ENCODE results near the gene UROS.

Gene UROS

DNA sequence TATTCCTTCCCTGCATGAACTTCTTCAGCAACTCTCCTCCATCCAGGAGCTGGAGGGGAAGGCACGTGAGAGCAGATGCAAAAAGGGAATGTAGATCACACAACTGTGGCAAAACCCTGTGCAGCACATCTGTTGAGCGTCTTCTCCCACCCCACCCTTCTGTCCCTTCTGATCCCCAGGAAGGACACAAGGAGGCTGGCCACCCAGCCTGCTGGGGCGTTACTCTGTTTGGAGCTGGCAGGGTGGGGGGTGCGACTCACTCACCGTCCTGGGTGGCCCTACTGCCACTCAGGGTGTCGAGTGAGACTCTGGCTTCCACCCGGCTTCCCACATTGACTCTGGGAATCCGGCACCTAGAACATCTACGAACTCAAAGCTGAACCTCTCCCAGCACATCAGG, 37.3 kb downstream of the UROS start:
- no peak for DNase-seq

DNA sequence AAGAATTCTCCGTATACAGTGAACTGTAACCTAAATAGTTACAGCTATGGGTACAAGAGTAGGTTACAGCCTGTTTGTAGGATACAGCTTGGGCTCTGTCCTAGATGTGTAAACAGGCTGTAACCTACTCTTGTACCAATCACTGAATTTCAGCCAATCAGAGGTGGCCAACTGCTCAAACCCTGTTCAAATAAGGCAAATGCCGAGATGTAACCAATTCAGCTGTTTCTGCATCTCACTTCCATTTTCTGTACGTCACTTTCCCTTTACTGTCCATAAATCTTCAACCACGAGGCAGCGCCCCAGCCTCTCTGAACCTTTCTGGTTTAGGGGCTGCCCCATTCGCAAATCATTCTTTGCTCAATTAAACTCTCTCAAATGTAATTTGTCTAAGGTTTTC, 39.1 kb downstream of the UROS start:
- no peak for DNase-seq

DNA sequence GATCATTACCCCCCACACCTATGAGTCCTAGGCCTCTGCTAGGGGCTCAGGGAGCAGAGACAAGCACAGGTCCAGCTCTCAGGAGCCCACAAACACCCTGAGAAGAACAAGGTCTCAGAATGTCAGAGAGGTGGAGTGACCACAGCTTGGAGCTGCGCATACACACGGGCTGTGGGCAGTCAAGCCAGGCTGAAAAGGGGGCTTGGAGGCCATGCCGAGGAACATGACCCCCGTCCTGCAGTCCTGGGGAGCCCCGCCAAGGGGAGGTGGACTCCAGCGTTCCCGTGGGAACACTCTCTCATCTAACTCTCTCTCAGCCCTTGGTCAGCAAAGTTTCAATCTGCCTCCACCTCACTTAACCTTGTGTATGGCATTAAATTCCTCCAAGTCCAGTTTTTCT, 39.6 kb downstream of the UROS start:
- no peak for DNase-seq

DNA sequence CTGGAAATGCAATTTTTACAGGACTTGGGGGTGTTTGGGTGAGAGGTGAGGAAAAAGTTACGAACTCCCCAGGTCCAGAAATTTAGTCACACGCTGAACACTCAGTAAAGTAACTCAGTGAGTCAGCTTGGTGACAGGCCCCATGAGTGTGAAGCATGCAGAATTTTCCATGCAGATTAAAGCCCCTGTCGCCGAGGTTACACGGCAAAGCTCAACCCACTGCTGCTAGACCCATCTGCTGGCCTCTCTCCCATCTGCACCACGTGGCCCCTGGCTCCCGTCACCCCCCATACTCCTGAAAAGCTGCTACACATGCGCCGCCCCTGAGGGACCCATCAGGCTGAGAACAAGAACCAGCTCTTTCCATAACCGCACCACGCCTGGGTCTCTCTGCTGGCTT, 40.4 kb downstream of the UROS start:
- no peak for DNase-seq

DNA sequence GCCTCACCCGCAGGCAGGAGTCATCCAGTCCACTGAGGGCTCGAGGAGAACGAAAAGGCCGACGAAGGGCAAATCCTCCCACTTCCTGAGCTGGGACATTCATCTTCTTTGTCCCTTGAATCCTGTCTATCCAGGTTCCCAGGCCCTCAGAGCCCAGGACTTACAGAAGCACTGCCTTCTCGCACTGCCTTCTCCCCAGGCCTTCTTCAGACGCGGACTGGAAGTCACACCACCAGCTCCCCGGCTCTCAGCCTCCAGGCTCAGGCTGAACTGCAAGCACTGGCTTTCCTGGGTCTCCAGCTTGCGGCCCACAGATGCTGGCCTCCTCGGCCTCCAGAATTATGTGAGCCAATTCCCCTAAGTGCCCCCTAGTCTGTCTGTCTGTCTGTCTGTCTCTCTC, 41.0 kb downstream of the UROS start:
- DNase-seq: no peak

DNA sequence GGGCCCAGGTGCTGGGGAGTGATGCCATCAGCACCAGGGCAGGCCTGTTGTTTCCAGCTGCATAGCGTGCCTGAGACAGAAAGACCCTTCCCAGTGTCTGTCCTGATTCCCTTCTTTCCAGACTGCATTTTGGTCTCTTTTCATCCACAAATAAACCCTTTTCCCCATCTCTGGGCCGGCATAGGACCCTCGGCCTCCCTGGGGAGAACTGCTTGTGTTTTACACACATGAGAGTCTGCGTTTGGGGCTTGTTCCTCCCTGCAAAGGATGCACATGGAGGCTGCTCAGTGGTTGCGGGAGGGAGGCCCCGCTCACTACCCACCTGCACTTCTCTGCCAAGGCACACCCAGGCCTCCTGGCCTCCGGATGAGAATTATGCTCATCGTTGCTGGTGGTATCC, 41.7 kb downstream of the UROS start:
- no peak for DNase-seq

DNA sequence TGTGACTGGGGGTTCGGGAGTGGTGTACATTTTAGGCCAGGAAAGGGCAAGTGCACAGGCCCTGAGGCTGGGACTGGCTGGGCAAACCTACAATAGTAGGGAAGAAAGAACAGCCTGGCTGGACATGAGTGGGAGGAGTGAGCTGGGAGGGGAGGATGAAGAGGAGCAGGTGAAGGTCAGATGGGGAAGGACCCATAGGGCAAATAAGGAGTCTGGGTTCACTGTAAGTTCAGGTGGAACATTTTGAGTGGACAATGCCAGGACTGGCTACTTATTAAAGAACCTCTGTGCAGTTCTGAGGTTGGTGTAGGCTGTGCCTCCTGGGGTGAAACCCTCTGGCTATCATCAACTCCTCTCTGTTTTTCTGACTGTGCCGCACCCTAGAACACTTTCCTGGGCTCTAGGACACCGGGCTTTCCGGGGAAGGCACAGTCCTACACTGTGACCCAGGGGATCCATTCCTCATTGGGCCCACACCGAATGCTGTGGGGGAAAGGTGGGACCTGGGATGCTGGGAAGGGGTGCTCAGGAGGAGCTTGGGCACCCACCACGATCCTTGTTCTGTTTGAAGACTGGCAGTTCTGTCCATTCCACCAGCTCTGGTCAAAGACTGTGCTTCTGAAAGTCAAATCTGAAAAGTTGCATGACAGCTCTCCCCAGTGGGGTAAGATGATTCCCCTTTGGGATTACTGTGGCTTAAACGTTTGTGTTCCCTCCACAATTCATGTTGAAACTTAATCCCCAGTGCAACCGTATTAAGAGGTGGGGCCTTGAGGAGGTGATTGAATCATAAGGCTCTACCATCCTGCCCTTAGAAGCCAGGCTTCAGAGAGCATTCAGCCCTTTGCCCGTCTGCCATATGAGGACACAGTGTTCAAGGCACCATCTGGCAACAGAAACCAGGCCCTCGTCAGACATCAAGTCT, 43.4 kb downstream of the UROS start:
- DNase-seq: no peak

DNA sequence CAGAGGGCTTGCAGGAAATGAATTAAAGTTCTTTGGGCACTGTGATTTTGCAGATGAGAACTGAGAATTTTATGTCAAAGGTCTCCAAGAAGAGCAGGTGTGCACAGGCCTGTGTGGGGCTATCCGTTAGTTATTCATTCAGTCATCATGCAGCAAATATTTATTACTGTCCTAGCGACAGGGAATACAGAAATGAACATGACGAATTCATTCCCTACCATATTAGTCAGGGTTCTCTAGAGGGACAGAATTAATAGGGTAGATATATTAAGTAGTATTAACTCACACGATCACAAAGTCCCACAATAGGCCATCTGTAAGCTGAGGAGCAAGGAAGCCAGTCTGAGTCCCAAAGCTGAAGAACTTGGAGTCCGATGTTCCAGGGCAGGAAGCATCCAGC, 44.5 kb downstream of the UROS start:
- DNase-seq: no peak

DNA sequence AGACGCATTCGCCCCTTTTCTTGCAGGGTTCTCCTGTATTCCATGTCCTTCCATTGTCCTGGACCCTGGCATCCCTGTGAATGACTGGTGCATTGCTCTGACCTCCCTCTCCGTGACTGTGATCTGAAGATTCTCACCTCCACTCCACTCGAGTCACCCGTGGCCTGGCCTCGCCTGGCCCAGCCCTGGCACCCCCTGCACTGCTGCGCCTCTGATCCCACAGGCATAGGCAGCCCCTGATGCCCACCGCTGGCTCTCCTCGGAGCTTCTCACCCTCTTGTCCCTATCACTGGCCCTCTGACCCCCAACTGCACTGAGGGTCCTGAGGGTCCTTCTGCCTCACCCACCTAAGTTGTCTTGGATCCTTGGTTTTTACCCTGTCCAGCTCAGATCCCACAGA, 45.3 kb downstream of the UROS start:
- no peak for DNase-seq

DNA sequence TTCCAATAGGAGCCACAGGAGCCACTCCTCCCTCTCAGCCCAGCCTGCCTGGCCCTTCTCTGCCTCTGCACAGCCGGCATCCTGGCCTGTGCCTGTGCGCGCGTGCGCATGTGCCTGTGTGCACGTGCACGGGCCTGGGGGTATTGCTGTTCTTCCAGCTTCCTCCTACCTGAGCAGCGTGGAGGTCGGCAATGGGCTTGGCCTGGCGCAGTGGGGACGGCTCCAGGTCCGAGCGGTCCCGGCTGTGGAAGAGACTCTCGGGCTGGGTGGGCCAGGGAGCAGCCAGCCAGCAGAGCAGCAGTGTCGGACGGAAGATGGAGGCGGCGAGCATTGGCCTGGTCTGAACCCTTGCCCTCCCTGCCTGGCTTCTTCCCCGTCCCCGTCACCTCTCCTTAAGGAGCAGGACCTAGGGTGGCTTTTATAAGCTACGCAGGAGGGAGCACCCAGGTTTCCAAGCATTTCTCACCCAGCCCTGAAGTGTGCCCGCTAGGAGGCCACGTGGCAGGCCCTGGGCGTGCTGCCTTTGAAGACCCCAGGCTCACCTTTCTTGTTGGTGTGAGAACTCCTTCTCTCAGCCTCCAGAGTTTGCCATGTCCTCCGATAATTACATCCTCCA, 47.5 kb downstream of the UROS start, which contains the start of gene MMP21:
MMP21 (minus strand) TSS at position 331 of the 616 bp plus-strand sequence; CDS start at position 331, 0 bp downstream.
- DNase-seq: no peak

DNA sequence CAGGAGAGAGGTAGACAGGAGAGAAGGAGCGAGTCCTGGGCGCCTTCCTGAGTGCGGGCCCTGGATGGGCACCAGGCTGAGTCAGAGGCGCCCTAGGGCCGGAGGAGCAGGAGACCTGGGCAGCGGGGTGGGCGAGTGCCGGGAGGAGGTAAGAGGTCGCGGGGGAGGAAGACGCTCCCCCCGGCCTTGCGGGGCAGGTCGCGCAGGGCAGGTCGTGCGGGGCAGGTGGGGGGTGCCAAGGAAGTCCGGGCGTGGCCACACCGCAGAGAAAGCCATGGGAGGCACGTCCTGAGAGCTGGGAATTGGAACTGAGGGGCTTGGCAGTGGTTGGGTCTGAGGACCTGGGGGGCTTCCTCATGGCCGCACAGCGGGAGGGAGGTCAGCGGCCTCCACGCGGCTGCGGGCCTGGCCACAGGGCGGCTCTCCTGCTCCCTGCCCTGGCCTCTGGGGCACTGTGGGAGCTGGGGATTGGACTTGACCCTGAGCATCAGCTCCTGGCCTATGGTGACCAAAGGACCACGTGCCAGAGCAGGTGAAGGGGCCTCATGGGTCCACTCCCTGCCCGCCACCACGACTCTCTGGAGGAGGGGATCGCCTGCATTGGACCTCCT, 48.4 kb downstream of the UROS start:
- DNase-seq: no peak

DNA sequence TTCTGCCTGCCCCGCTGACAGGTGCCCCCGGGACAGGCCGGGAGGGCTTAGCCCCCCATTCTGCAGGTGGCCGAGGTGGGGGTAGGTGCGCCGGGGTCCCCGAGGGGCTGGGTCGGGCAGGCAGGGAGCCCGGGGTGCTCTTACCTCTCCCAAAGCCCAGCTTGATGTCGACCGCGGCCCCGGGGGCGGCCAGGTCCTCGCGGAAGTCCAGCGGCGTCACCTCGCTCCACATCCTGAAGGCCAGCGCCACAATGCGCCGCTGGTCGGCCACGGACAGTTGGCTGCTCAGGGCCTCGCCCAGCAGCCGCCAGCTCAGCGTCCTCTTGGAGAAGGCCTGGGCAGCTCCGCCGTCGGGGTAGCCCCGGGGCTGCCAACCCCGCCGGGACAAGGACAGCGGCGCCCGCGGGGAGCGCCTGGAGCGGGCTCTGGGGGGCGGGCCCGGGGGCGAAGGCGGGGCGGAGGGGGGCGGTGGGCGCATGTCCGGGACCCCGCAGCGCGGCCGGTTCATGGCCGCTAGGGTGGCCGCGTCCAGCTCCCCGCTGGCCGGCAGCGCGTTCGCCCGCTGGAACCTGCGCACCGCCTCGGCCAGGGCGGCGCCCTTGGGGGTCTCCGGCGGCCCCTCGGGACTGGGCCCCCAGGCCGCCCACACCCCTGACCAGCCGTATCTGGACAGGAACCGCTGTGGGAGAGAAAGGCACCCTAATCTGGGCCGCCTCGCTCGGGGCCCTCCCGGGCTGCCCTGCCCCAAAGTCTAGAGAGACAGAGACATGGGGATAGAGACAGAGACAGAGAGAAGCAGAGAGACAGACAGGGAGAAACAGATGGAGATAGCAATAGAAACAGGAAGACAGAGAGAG, 49.1 kb downstream of the UROS start:
- no peak for DNase-seq

DNA sequence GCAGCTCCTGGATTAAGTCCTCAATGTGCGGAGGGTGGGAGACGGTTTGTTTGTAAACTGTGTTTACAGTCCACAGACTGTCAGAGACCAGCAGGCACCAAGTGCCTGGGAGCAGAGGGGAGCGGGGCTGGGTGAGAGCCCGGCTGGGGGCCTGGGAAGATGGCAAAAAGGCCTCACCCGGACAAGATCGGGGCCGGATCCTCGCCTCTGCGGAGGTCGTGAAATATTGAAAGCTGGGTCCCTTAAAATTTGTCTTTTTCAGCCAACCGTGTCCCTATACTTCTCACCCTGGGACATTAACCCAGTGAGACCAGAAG, 50.2 kb downstream of the UROS start:
- no peak for DNase-seq

DNA sequence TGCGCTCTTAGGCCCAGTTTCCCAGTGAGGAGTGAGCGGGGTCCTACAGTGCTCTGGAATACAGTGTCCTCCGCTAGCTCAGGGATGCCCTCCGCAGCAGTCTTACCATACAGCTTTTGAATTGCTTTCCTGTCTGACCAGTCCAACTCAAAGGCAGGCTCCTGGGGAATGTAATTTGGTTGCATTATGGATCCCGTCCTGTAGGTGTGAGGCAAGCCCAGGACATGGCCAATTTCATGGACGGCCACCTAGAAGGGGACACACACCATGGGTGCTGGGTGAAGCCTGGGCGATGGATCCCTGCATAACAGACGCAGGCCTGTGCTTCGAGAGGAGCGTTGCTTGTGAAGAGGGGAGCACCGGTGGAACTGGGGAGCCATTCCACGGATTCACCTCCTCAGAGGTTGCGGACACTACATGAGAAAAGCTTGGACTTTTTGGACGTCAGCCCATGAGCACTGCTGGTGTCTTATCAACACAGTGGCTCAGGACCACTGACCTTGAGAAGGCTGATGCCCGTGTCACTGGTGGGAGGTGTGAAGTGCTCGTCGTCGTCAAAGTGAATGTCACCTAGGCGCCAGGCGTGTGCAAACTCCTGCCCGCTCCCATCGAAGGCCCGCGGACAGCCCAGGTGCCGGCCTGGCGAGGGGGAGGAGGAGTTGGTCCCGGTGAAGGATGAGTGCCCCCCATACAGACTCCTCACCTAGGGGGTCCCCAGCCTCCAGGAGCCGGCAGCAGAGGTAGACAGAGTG, 50.8 kb downstream of the UROS start:
- DNase-seq: no peak

DNA sequence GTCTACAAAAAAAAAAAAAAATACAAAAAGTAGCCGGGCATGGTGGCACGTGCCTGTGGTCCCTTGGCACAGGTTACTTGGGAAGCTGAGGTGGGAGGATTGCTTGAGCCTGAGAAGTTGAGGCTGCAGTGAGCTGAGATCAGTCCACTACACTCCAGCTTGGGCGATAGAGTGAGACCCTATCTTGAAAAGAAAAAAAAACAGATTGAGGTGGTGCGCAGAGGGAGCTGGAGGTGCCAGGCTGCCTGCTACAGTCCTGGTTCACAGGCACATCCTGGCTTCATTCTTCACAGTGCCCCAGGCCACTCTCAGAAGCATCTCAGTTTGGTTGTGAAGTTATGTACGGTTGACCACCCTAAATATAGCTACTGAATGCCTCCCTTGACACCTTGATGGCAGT, 52.2 kb downstream of the UROS start:
- DNase-seq: no peak

DNA sequence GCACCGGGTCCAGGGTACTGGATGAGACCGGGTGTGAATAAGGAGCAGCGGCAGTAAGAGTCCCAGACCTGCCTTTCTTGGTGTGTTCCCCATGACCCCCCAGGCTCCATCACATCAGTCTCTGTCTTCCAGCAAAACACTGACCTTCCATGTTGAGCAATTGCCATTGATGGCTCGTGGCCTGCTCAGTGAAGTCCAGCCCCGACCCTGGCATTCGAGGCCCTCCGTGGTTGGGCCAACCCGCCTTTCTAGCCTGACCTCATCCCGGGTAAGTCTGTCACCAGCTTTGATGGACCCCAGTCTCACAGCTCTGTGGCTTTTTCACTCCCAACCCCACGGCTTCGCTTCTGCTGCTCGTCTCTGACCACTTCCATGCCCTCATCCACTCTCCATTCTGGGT, 53.9 kb downstream of the UROS start:
- DNase-seq: no peak

DNA sequence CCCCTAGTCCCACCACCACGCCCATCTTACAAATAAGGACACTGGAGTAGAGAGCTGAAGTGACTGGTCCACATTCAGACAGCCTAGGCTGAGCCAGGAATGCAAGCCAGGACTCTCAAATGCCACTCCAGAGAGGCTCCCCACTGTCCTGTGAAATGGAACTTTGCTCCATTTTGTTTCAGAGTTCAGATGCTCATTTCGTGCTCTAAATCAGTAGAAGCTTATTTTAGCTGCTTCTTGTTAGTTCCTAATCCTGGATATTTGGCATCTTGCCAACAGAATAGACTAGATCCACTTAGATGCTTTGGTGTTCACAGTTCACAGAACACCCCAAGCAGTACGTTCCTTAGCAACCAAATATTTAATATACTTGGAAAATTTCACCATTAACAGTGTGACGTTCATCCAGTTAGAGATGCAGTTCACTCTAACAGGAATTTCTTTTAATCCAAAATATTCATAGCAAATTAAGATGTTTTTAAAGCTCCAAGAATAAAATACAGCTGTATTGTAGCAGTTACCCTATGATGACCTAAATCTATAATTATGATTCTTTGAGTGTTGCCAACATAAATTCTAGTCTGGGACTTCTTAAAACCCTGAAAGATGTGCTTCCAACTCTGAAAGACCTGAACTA, 54.7 kb downstream of the UROS start:
- DNase-seq: no peak

DNA sequence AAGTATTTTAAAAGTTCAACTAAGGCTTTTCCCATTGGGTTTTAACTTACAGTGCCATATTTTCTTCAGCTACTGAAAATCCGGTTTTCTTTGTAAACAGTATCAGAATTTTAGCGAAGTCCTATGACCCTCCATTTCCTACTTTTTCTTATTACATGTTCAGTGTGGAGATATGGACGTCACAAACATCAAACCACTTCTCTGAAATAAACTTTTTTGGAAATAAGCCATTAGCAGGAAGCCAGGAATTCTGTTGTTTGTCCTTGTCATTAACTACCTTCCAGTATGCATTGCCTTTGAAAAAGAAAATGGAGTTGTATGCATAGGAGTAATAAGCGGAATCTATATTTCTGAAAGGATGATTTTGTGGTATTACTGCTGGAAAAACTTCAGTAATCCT, 56.5 kb downstream of the UROS start:
- no peak for DNase-seq

DNA sequence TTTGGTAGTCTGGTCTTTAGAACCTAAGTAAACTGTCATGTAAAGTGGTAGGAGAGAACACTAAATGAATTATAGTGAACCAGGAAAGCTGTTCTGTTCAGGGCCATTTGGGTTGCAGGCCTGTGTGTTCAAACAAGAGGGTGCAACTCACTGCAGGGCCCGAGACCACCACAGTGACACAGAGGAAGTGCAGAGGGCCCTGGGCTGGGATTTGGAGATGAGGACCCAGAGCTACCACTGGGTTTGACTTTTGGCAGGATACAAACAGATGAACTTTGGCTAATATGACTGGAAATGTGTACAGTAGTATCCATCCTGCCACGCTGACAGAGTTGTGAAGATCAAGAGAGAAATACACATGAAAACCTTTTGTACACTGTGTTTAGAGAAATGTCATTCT, 57.2 kb downstream of the UROS start:
- no peak for DNase-seq

DNA sequence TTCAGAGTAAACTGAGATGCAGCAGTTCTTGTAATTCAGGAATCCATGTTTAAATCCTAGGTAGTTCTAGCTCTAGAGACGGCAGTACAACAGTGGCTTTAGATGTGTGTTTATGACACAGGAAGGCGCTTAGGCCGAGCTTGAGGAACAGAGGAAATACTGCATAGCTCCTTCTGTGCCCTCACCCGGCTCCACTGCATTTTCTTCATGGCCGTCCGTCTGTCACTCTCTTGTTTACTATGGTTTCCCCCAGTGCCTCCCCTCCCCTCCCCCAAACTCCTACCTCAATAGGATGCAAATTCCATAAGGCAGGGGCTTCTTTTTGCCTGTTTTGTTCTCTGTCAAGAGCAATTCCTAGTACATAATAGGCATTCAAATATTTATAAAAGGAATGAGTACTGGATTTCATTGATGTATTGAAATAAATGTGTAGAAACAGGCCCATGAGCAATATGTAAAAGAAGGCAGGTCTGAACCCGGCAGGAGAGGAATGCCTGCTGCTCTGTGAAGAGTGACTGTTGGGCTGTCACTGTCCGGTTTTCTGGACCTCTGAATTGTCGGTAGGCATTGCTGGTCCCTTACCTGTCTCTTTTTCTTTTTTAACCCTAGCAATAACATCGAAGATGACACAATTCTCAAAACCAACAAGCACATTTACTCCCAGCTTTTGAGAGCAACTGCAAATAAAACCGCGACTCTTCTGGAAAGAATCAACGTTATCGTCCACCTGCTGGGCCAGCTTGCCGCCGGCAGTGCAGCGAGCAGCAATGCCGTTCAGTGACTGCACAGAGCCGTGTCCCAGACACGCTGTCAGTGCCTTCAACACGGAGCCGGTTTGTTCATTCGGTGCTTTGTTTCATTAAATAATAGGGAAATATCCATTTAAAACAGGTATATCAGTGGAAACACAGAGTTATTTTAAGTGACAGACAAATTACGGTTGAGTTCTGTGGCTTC, 60.1 kb downstream of the UROS start:
- no peak for DNase-seq

DNA sequence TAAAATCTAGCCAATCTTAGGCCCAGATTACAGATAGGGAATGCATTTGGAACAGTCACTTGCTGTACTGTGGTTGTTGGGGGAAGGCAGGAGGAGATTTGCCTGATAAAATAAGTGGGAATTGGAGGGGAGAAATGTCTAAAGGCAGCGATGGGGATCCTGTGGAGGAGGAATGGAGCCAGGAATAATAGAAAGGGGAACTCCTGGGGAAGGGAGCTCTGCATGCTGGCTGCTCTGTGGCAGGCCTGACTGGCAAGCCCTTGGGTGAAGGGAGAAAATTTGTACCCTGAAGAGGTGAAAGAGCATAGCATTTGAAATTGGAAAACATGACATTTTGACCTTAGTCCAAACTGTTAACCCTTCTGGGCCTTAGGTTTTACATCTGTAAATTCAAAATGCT, 61.1 kb downstream of the UROS start:
- no peak for DNase-seq

Measured in 8988T (cell line).